SK-N-SH treated with all-trans-retinoic acid at 6 μM for 48 hours (cell line): Measurements from ENCODE around the gene DARS2.
"Not testable (repeated sequence)": the region's sequence is repeated elsewhere in the genome, so short reads cannot be mapped to it uniquely, and the experiment has no call there.

Experiments
- ATAC-seq: fragments of 200-7000 bp; cut with Tn5 transposase; 3 replicates; pipeline ENCODE4 v1.9.1; 2020; ENCODE audit warnings: mild to moderate bottlenecking, moderate library complexity
- ARNTL ChIP-seq: fragments of 450-650 bp; formaldehyde crosslinking; IDR thresholded peaks from 2 replicates; pipeline ENCODE4 v1.5.0; 2020; ENCODE audit warnings: low read depth, mild to moderate bottlenecking, moderate library complexity, borderline replicate concordance
- BACH2 ChIP-seq: fragments of 250-450 bp; sonication (Bioruptor Pico); IDR thresholded peaks from 2 replicates; pipeline ENCODE4 v1.9.0; 2021; ENCODE audit warnings: mild to moderate bottlenecking, borderline replicate concordance
- CREB5 ChIP-seq: fragments of 250-450 bp; sonication (Bioruptor Pico); IDR thresholded peaks from 2 replicates; pipeline ENCODE4 v1.5.1; 2020; ENCODE audit warnings: low read depth, mild to moderate bottlenecking, moderate library complexity
- CSRNP3 ChIP-seq: fragments of 250-450 bp; sonication (Bioruptor Pico); IDR thresholded peaks from 2 replicates; pipeline ENCODE4 v1.5.1; 2021; ENCODE audit warnings: mild to moderate bottlenecking, moderate library complexity
- ESRRG ChIP-seq: fragments of 250-450 bp; sonication (Bioruptor Pico); IDR thresholded peaks from 2 replicates; pipeline ENCODE4 v1.6.1; 2021; ENCODE audit warnings: mild to moderate bottlenecking
- GLIS3 ChIP-seq: fragments of 250-450 bp; sonication (Bioruptor Pico); IDR thresholded peaks from 2 replicates; pipeline ENCODE4 v1.5.0; 2020; ENCODE audit warnings: mild to moderate bottlenecking, moderate library complexity
- ISL1 ChIP-seq: fragments of 250-450 bp; sonication (Bioruptor Pico); IDR thresholded peaks from 2 replicates; pipeline ENCODE4 v2.1.2; 2022; ENCODE audit warnings: mild to moderate bottlenecking, moderate library complexity
- OSR1 ChIP-seq: fragments of 250-450 bp; sonication (Bioruptor Pico); IDR thresholded peaks from 2 replicates; pipeline ENCODE4 v1.8.0; 2022; ENCODE audit warnings: moderate library complexity, mild to moderate bottlenecking, inconsistent platforms
- PATZ1 ChIP-seq: fragments of 250-450 bp; sonication (Bioruptor Pico); IDR thresholded peaks from 2 replicates; pipeline ENCODE4 v1.8.0; 2020; ENCODE audit warnings: mild to moderate bottlenecking, moderate library complexity, borderline replicate concordance
- POU6F1 ChIP-seq: fragments of 250-450 bp; sonication (Bioruptor Pico); IDR thresholded peaks from 2 replicates; pipeline ENCODE4 v1.8.0; 2021; ENCODE audit warnings: low read depth, mild to moderate bottlenecking, moderate library complexity, borderline replicate concordance
- RARB ChIP-seq: fragments of 250-450 bp; sonication (Bioruptor Pico); IDR thresholded peaks from 2 replicates; pipeline ENCODE4 v1.8.0; 2021; ENCODE audit warnings: mild to moderate bottlenecking, moderate library complexity
- SNAI2 ChIP-seq: fragments of 250-450 bp; sonication (Bioruptor Pico); IDR thresholded peaks from 2 replicates; pipeline ENCODE4 v1.5.0; 2020; ENCODE audit warnings: mild to moderate bottlenecking, moderate library complexity
- TCF4 ChIP-seq: fragments of 250-450 bp; sonication (Bioruptor Pico); IDR thresholded peaks from 2 replicates; pipeline ENCODE4 v1.8.0; 2021; ENCODE audit warnings: mild to moderate bottlenecking, moderate library complexity, borderline replicate concordance
- TOX ChIP-seq: fragments of 250-450 bp; sonication (Bioruptor Pico); IDR thresholded peaks from 2 replicates; pipeline ENCODE4 v1.8.0; 2021; ENCODE audit warnings: mild to moderate bottlenecking, moderate library complexity, borderline replicate concordance
- TSHZ2 ChIP-seq: fragments of 250-450 bp; sonication (Bioruptor Pico); IDR thresholded peaks from 2 replicates; pipeline ENCODE4 v1.5.0; 2020; ENCODE audit warnings: mild to moderate bottlenecking, moderate library complexity
- ZC3H10 ChIP-seq: fragments of 250-450 bp; sonication (Bioruptor Pico); IDR thresholded peaks from 2 replicates; pipeline ENCODE4 v1.5.1; 2021; ENCODE audit warnings: mild to moderate bottlenecking, moderate library complexity
- ZFP3 ChIP-seq: fragments of 250-450 bp; sonication (Bioruptor Pico); IDR thresholded peaks from 2 replicates; pipeline ENCODE4 v1.5.0; 2020; ENCODE audit warnings: mild to moderate bottlenecking, moderate library complexity
- ZFP30 ChIP-seq: fragments of 450-650 bp; formaldehyde crosslinking; IDR thresholded peaks from 2 replicates; pipeline ENCODE4 v1.5.0; 2022; ENCODE audit warnings: mild to moderate bottlenecking, moderate library complexity
- ZNF565 ChIP-seq: fragments of 450-650 bp; formaldehyde crosslinking; conservative IDR thresholded peaks from 2 replicates; pipeline ENCODE4 v1.5.0; 2020; ENCODE audit warnings: low read depth, mild to moderate bottlenecking, moderate library complexity
- ZNF70 ChIP-seq: fragments of 450-650 bp; formaldehyde crosslinking; IDR thresholded peaks from 2 replicates; pipeline ENCODE4 v1.5.0; 2020; ENCODE audit warnings: mild to moderate bottlenecking, moderate library complexity
- ZNF8 ChIP-seq: fragments of 450-650 bp; formaldehyde crosslinking; IDR thresholded peaks from 2 replicates; pipeline ENCODE4 v1.5.0; 2020; ENCODE audit warnings: mild to moderate bottlenecking, moderate library complexity

DARS2 gene

DNA sequence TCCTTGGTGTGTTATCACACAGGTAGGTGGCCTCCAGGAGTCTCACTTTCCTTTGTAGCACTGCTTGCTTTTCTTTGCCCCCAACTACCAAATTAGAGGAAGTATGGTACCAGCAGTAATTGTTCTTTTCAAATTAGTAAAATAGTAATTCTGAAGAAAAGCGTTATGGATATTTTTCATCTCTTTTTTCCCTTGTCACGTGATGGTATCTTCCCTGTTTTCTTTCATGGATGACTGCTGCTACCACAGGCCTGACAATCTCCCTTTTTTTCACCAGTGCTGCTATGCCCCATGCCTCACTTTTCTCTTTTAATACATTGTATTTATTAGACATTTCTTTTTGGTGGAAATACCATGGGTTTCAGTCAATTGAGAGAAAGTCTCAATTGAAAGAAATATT is 47.0 kb downstream of the DARS2 start (continued):
- no peak for TF ChIP-seq SNAI2 (CRISPR knock-in tag)

DNA sequence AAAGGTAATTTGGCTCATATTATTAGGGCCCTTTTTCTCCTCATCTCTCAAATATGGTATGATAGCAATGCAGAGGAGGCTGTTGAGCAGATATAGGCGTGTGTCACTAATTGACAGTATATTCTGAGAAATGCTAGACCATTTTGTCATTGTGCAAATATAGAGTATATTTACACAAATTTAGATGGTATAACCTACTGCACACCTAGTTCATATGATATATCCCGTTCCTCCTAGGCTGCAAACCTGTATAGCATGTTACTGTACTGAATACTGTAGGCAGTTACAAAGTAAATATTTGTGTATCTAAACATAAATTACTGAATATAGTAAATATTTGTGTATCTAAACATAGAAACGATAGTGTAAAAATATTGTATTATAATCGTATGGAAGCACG is 52.3 kb downstream of the DARS2 start:
- TF ChIP-seq CREB5 (CRISPR knock-in tag) (no peak), ESRRG (CRISPR knock-in tag) (no peak)
- no peak for ATAC-seq

DNA sequence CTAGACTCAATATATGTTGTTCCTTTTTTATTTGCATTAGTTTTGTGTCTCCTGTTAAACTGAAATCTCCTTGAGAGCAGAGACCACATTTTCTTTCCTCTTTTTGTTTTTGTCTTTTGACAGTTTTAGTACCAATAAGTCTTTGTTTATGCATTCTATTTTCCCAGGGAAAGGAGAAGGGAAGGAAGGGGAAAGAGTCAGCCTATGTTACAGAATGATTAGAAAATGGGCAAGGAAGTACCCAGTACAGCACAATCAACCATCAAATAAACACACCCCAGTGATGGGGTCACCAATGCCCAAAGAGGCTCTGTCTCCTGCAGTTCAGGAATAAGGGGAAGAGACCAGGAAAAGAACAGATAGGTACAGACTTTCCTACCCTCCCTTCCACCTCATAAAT is 53.8 kb downstream of the DARS2 start:
- TF ChIP-seq ZC3H10 (no peak), OSR1 (CRISPR knock-in tag) (no peak), CREB5 (CRISPR knock-in tag) (no peak), ISL1 (no peak), CSRNP3 (CRISPR knock-in tag) (no peak), BACH2 (CRISPR knock-in tag) (no peak), ARNTL (no peak), TOX (no peak), POU6F1 (CRISPR knock-in tag) (no peak), RARB (CRISPR knock-in tag) (no peak), ZFP30 (CRISPR knock-in tag) (no peak), ESRRG (CRISPR knock-in tag) (no peak), ZNF8 (CRISPR knock-in tag) (no peak), ZFP3 (CRISPR knock-in tag) (no peak), TCF4 (no peak), TSHZ2 (CRISPR knock-in tag) (no peak), ZNF70 (no peak), PATZ1 (CRISPR knock-in tag) (no peak), GLIS3 (CRISPR knock-in tag) (no peak), ZNF565 (no peak)
- TF ChIP-seq, all 23 proteins: peak for 0
- ATAC-seq: no peak

DNA sequence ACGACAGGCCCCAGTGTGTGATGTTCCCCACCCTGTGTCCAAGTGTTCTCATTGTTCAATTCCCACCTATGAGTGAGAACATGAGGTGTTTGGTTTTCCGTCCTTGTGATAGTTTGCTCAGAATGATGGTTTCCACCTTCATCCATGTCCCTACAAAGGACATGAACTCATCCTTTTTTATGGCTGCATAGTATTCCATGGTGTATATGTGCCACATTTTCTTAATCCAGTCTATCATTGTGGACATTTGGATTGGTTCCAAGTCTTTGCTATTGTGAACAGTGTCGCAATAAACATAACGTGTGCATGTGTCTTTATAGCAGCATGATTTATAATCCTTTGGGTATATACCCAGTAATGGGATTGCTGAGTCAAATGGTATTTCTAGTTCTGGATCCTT is 56.6 kb downstream of the DARS2 start:
- ATAC-seq: not testable (repeated sequence)
